Esophagus muscularis mucosa (tissue), 4 donors: ENCODE measurements around the gene EEF1AKMT3. TPM values are rescaled to one million over a fixed set of nuclear protein-coding genes. Genes with fewer than 3 reads are reported as not detected.

Source experiments
- DNase-seq: peaks from one replicate; pipeline ENCODE4 v3.0.0-alpha.2; 2017; ENCODE audit errors: extremely low spot score
- H3K27ac ChIP-seq, 4 donors: fragments of 200-600 bp; sonication (generic); replicated peaks in 1 of 4; 1 replicate in 3 of 4; 2 replicates in 1 of 4; pipeline ENCODE4 v1.5.1; 2016 to 2019; ENCODE audit warnings: mild to moderate bottlenecking in 1 of 4
- H3K27me3 ChIP-seq, 4 donors: fragments of 200-600 bp; sonication (generic); one replicate each; pipeline versions ENCODE4 v1.5.1 to v1.6.0; 2016 to 2019
- H3K36me3 ChIP-seq, 4 donors: fragments of 200-600 bp; sonication (generic); one replicate each; pipeline ENCODE4 v1.5.1; 2016 to 2019
- H3K4me1 ChIP-seq, 4 donors: fragments of 200-600 bp; sonication (generic); one replicate each; pipeline ENCODE4 v1.5.1; 2016 to 2019
- H3K4me3 ChIP-seq, 4 donors: fragments of 200-600 bp; sonication (generic); 1 replicate in 2 of 4; 2 replicates in 2 of 4; pipeline ENCODE4 v1.5.1; 2016 to 2019; ENCODE audit warnings: mild to moderate bottlenecking in 4 of 4, moderate library complexity in 1 of 4
- H3K9me3 ChIP-seq, 4 donors: fragments of 200-600 bp; sonication (generic); 1 replicate in 3 of 4; 2 replicates in 1 of 4; pipeline ENCODE4 v1.5.1; 2016 to 2019
- CTCF ChIP-seq, 3 experiments: fragments of 200-600 bp in 2 of 3; fragments of 450-650 bp in 1 of 3; sonication (generic) in 2 of 3; IDR thresholded peaks; one replicate each; pipeline ENCODE4 v1.5.1; 2017 to 2019; ENCODE audit warnings: antibody characterized with exemption in 3 of 3, mild to moderate bottlenecking in 2 of 3, moderate library complexity in 1 of 3
- EP300 ChIP-seq: sonication (generic); formaldehyde crosslinking; IDR thresholded peaks from one replicate; pipeline ENCODE4 v1.6.1; 2017; ENCODE audit warnings: antibody characterized with exemption
- POLR2A ChIP-seq: fragments of 450-650 bp; IDR thresholded peaks from one replicate; pipeline ENCODE4 v1.6.1; 2017; ENCODE audit warnings: antibody characterized with exemption, moderate library complexity, mild to moderate bottlenecking, low read depth
- POLR2AphosphoS5 ChIP-seq, 2 donors: sonication (generic); formaldehyde crosslinking; IDR thresholded peaks; one replicate each; pipeline ENCODE4 v1.6.1; 2017; ENCODE audit warnings: antibody characterized with exemption in 2 of 2
- WGBS: methylation state at CpG from one replicate; pipeline ENCODE4 v1.1.5; 2018; 5-methylcytosine and 5-hydroxymethylcytosine counted together
- intact Hi-C: fragments of 100-400 bp; cut with DNase I; formaldehyde crosslinking; loops from one replicate; pipeline ENCODE4 v1.15.1; 2023
- total RNA-seq, 4 donors: library from RNA; depleted of rRNA; stranded (reverse); fragments of >200 nt; gene quantifications; one replicate each; pipeline versions ENCODE4 v1.1.0 to v1.2.1, GENCODE V29; 2016

EEF1AKMT3 gene
- total RNA-seq, 4 donors from 2014 or later = 6.6 to 13.2 (median 10.0) TPM

GRCh38 chr12:57732726-57733593, 39.5 kb upstream of the EEF1AKMT3 start:
- Histone ChIP-seq H3K4me3 (no peak overlapping the region), H3K4me1 (peaks cover 27 to 29% (median 28%) of the 10 kb centered on the region in 4 donors), H3K27me3 (peaks cover 16 to 85% (median 38%) of the 10 kb centered on the region in 4 donors), H3K9me3 (no peaks in the 10 kb centered on the region), H3K27ac (no peak overlapping the region), H3K36me3 (no peaks in the 10 kb centered on the region)
- intact Hi-C loops = no loop called here
- no peak for TF ChIP-seq EP300
- TF ChIP-seq POLR2AphosphoS5 (IDR thresholded peaks at IDR 0.05) = no peak
- no peak for TF ChIP-seq POLR2A
- TF ChIP-seq CTCF (IDR thresholded peaks at IDR 0.05) = no peak
- WGBS = 82% methylated on average over 10 of the region's 11 CpGs
- DNase-seq = no peak

GRCh38 chr12:57733928-57734327, 38.5 kb upstream of the EEF1AKMT3 start:
- Histone ChIP-seq H3K27me3 (peaks cover 16 to 87% (median 48%) of the 10 kb centered on the region in 4 donors), H3K36me3 (no peaks in the 10 kb centered on the region), H3K4me1 (peaks cover 36 to 38% (median 37%) of the 10 kb centered on the region in 4 donors), H3K9me3 (no peaks in the 10 kb centered on the region), H3K27ac (no peak overlapping the region), H3K4me3 (no peak overlapping the region)
- DNase-seq = no peak
- no peak for TF ChIP-seq POLR2AphosphoS5 (IDR thresholded peaks at IDR 0.05)
- TF ChIP-seq CTCF (IDR thresholded peaks at IDR 0.05) = no peak
- TF ChIP-seq EP300 = no peak
- no peak for TF ChIP-seq POLR2A
- intact Hi-C loops = no loop called here
- no CpG with 5 or more reads among the region's 6 CpGs for WGBS

GRCh38 chr12:57734591-57734990, 37.8 kb upstream of the EEF1AKMT3 start:
- Histone ChIP-seq H3K4me1 (peaks cover 38 to 43% (median 40%) of the 10 kb centered on the region in 4 donors), H3K4me3 (no peak overlapping the region), H3K36me3 (no peaks in the 10 kb centered on the region), H3K27me3 (peaks cover 16 to 94% (median 53%) of the 10 kb centered on the region in 4 donors), H3K27ac (no peak overlapping the region), H3K9me3 (no peaks in the 10 kb centered on the region)
- 85% methylated on average over 4 of the region's 4 CpGs for WGBS
- TF ChIP-seq CTCF (IDR thresholded peaks at IDR 0.05) = no peak
- no peak for TF ChIP-seq EP300
- TF ChIP-seq POLR2AphosphoS5 (IDR thresholded peaks at IDR 0.05) = no peak
- no peak for TF ChIP-seq POLR2A
- intact Hi-C loops = no loop called here
- no peak for DNase-seq

- no peak overlapping the region for H3K27ac ChIP-seq
- WGBS = 47% methylated on average over 6 of the region's 8 CpGs
- H3K4me1 ChIP-seq = peaks cover 38 to 43% (median 40%) of the 10 kb centered on the region in 4 donors
- DNase-seq = no peak
- H3K27me3 ChIP-seq = peaks cover 16 to 99% (median 56%) of the 10 kb centered on the region in 4 donors
- TF ChIP-seq POLR2AphosphoS5 (IDR thresholded peaks at IDR 0.05) (no peak), EP300 (no peak), POLR2A (no peak), CTCF (IDR thresholded peaks at IDR 0.05) (no peak)
- no peaks in the 10 kb centered on the region for H3K36me3 ChIP-seq
- H3K9me3 ChIP-seq = no peaks in the 10 kb centered on the region
- intact Hi-C loops = no loop called here
- H3K4me3 ChIP-seq = peak overlapping the region in 3 of 4 donors; percentile 15 to 28 (median 22)
Observed at GRCh38 chr12:57735198-57735855, 37.1 kb upstream of the EEF1AKMT3 start.
